ENCODE measurements around the gene WDR38. TPM values are rescaled to one million over a fixed set of nuclear protein-coding genes. Genes with fewer than 3 reads are reported as not detected.

The WDR38 gene
- total and polyA plus RNA-seq, 2 of the 13 experiments (the other 11 are each of a cell fraction or from before 2014, with no cell fraction given): not detected

GRCh38 chr9:124861342-124862229 is 8.3 kb downstream of the WDR38 start, which contains the start of the genes ARPC5L and RPL35 (continued):
- TF ChIP-seq ZNF503 (CRISPR knock-in tag; IDR thresholded peaks at IDR 0.05): peak; percentile 62; the same call in 1 of the 2 replicates
- TF ChIP-seq CERS6 (CRISPR knock-in tag; IDR thresholded peaks at IDR 0.05): no peak
- no peak for TF ChIP-seq GABPA (IDR thresholded peaks at IDR 0.05; ENCODE audit: low read depth, low read length)
- peak; percentile 89 for TF ChIP-seq GABPA (CRISPR knock-in tag; IDR thresholded peaks at IDR 0.05; ENCODE audit: low read depth)
- TF ChIP-seq SMARCC2 (IDR thresholded peaks at IDR 0.05): no peak
- no peak for TF ChIP-seq GPBP1L1 (CRISPR knock-in tag; IDR thresholded peaks at IDR 0.05)
- TF ChIP-seq ETV6 (CRISPR knock-in tag; conservative IDR thresholded peaks at IDR 0.05): peak; percentile 34; the same call in 1 of the 2 replicates
- peak; percentile 91; the same call in 1 of the 2 replicates for TF ChIP-seq POLR2AphosphoS2 (IDR thresholded peaks at IDR 0.05; ENCODE audit: low read depth, low read length)
- peak; percentile 90 for TF ChIP-seq ZNF24 (IDR thresholded peaks at IDR 0.05)
- TF ChIP-seq ZNF891 (CRISPR knock-in tag; IDR thresholded peaks at IDR 0.05): no peak
- TF ChIP-seq SOX13 (IDR thresholded peaks at IDR 0.05): no peak
- TF ChIP-seq SOX13 (CRISPR knock-in tag; conservative IDR thresholded peaks at IDR 0.05 in 1 of 2, IDR thresholded peaks at IDR 0.05 in 1 of 2): 0 out of 4 replicates have a peak, but pooled peaks of 1 of the 2 experiments have one; percentile 18
- peak; percentile 92 for TF ChIP-seq ARNT2 (CRISPR knock-in tag; IDR thresholded peaks at IDR 0.05; ENCODE audit: low read depth)
- peak; percentile 80 for TF ChIP-seq ZNF883 (CRISPR knock-in tag; IDR thresholded peaks at IDR 0.05; ENCODE audit: not compliant biosample characterization)
- no peak for TF ChIP-seq ZNF7 (CRISPR knock-in tag; IDR thresholded peaks at IDR 0.05)
- 0 out of 2 replicates have a peak, but pooled peaks have one; percentile 11 for TF ChIP-seq ZFP37 (CRISPR knock-in tag; IDR thresholded peaks at IDR 0.05; ENCODE audit: borderline replicate concordance)
- TF ChIP-seq ZNF616 (CRISPR knock-in tag; IDR thresholded peaks at IDR 0.05; ENCODE audit: low read depth): 0 out of 2 replicates have a peak, but pooled peaks have one; percentile 23
- TF ChIP-seq HDAC1 (CRISPR knock-in tag; IDR thresholded peaks at IDR 0.05): peak; percentile 59
- TF ChIP-seq NFIC (IDR thresholded peaks at IDR 0.05; ENCODE audit: low read length): no peak
- peak; percentile 29; the same call in 1 of the 2 replicates for TF ChIP-seq GATA4 (IDR thresholded peaks at IDR 0.05; ENCODE audit: borderline replicate concordance, low read depth)
- TF ChIP-seq GMEB2 (CRISPR knock-in tag; IDR thresholded peaks at IDR 0.05; ENCODE audit: low read depth): no peak
- peak; percentile 65; the same call in 1 of the 2 replicates for TF ChIP-seq JUND (CRISPR knock-in tag; IDR thresholded peaks at IDR 0.05)
- TF ChIP-seq RARA (CRISPR knock-in tag; IDR thresholded peaks at IDR 0.05): no peak; the same call in 1 of the 2 replicates
- TF ChIP-seq ZNF235 (CRISPR knock-in tag; IDR thresholded peaks at IDR 0.05; ENCODE audit: borderline replicate concordance): no peak
